GM23338 (cell line): ENCODE results near the gene AP1S1. TPM values are rescaled to one million over a fixed set of nuclear protein-coding genes. Genes with fewer than 3 reads are reported as not detected.

ENCODE experiments used
- ATAC-seq: fragments of 200-7000 bp; cut with Tn5 transposase; 3 replicates; pipeline ENCODE4 v1.9.1; 2020
- DNase-seq: peaks from one replicate; pipeline ENCODE4 v3.0.0-alpha.2; 2015; ENCODE audit warnings: low spot score
- H2AFZ ChIP-seq: fragments of 200-600 bp; sonication (generic); 2 replicates; pipeline ENCODE4 v1.8.0; 2016; ENCODE audit warnings: antibody characterized with exemption, mild to moderate bottlenecking, moderate library complexity
- H3F3A ChIP-seq: fragments of 200-600 bp; sonication (generic); replicated peaks from 2 replicates; pipeline ENCODE4 v1.8.0; 2017; ENCODE audit warnings: antibody characterized with exemption, mixed run types, low read depth
- H3K27ac ChIP-seq: fragments of 200-600 bp; sonication (generic); 2 replicates; pipeline ENCODE4 v1.6.1; 2016; ENCODE audit warnings: low read depth
- H3K27me3 ChIP-seq: fragments of 200-600 bp; sonication (generic); 2 replicates; pipeline ENCODE4 v1.8.0; 2016; ENCODE audit warnings: mild to moderate bottlenecking, mixed run types, moderate library complexity; ENCODE audit not compliant: insufficient read depth
- H3K36me3 ChIP-seq: fragments of 200-600 bp; sonication (generic); 2 replicates; pipeline ENCODE4 v1.8.0; 2016; ENCODE audit warnings: mild to moderate bottlenecking; ENCODE audit not compliant: insufficient read depth
- H3K4me1 ChIP-seq: fragments of 200-600 bp; sonication (generic); 2 replicates; pipeline ENCODE4 v1.8.0; 2016; ENCODE audit warnings: mild to moderate bottlenecking, moderate library complexity; ENCODE audit not compliant: insufficient read depth
- H3K4me2 ChIP-seq: fragments of 200-600 bp; sonication (generic); 2 replicates; pipeline ENCODE4 v1.7.1; 2017; ENCODE audit warnings: mixed run types
- H3K4me3 ChIP-seq: fragments of 200-600 bp; sonication (generic); 2 replicates; pipeline ENCODE4 v1.6.1; 2016; ENCODE audit warnings: mixed run types
- H3K79me2 ChIP-seq: fragments of 200-600 bp; sonication (generic); replicated peaks from 2 replicates; pipeline ENCODE4 v1.8.0; 2017; ENCODE audit warnings: mild to moderate bottlenecking; ENCODE audit not compliant: insufficient read depth
- H3K9me2 ChIP-seq: fragments of 200-600 bp; sonication (generic); 2 replicates; pipeline ENCODE4 v1.8.0; 2017; ENCODE audit not compliant: insufficient read depth
- H4K20me1 ChIP-seq: fragments of 200-600 bp; sonication (generic); replicated peaks from 2 replicates; pipeline ENCODE4 v1.8.0; 2017; ENCODE audit warnings: mild to moderate bottlenecking; ENCODE audit not compliant: insufficient read depth
- H3K27ac Mint-ChIP-seq: 2 replicates; pipeline ENCODE4 v1.8.0; 2020; ENCODE audit warnings: inconsistent platforms, mild to moderate bottlenecking, moderate library complexity, mixed read lengths
- H3K27me3 Mint-ChIP-seq: 3 replicates; pipeline ENCODE4 v1.8.0; 2022; ENCODE audit warnings: low read depth, mild to moderate bottlenecking, moderate library complexity, mixed read lengths, inconsistent platforms; ENCODE audit not compliant: insufficient read depth, poor library complexity
- H3K36me3 Mint-ChIP-seq: 3 replicates; pipeline ENCODE4 v1.8.0; 2021; ENCODE audit warnings: low read depth, mild to moderate bottlenecking, inconsistent platforms, moderate library complexity, mixed read lengths
- H3K4me1 Mint-ChIP-seq: 3 replicates; pipeline ENCODE4 v1.8.0; 2020; ENCODE audit warnings: mild to moderate bottlenecking, inconsistent platforms, mixed read lengths
- H3K4me3 Mint-ChIP-seq: 3 replicates; pipeline ENCODE4 v1.8.0; 2021; ENCODE audit warnings: moderate library complexity, mild to moderate bottlenecking, inconsistent platforms, mixed read lengths
- H3K9me3 Mint-ChIP-seq: 3 replicates; pipeline ENCODE4 v1.8.0; 2020; ENCODE audit warnings: moderate library complexity, mild to moderate bottlenecking, inconsistent platforms, mixed read lengths
- CREB1 ChIP-seq: fragments of 250-450 bp; sonication (Bioruptor Pico); IDR thresholded peaks from 2 replicates; pipeline ENCODE4 v1.5.0; 2020; ENCODE audit warnings: low read depth, mild to moderate bottlenecking, moderate library complexity
- CTCF ChIP-seq, 2 experiments: fragments of 200-600 bp in 1 of 2; sonication (generic) in 1 of 2; conservative IDR thresholded peaks; 2 replicates each; pipeline versions ENCODE4 v1.5.1 to v1.6.1; 2016 to 2017; ENCODE audit warnings: antibody characterized with exemption in 2 of 2, low read depth in 2 of 2, mild to moderate bottlenecking in 2 of 2, moderate library complexity in 1 of 2
- EZH2 ChIP-seq: fragments of 200-600 bp; sonication (generic); IDR thresholded peaks from one replicate; pipeline ENCODE4 v1.8.0; 2017; ENCODE audit warnings: antibody characterized with exemption, mild to moderate bottlenecking, low read depth; ENCODE audit not compliant: unreplicated experiment
- EZH2phosphoT487 ChIP-seq: fragments of 200-600 bp; sonication (generic); IDR thresholded peaks from one replicate; pipeline ENCODE4 v1.8.1; 2018; ENCODE audit warnings: antibody characterized with exemption; ENCODE audit not compliant: unreplicated experiment
- JUNB ChIP-seq: IDR thresholded peaks from one replicate; pipeline ENCODE4 v1.6.1; 2016; ENCODE audit warnings: antibody characterized with exemption; ENCODE audit not compliant: unreplicated experiment
- NANOG ChIP-seq: IDR thresholded peaks from 2 replicates; pipeline ENCODE4 v1.6.1; 2016; ENCODE audit warnings: antibody characterized with exemption, borderline replicate concordance
- POLR2AphosphoS5 ChIP-seq: IDR thresholded peaks from 2 replicates; pipeline ENCODE4 v1.6.1; 2016; ENCODE audit warnings: antibody characterized with exemption, low read depth
- REST ChIP-seq: IDR thresholded peaks from one replicate; pipeline ENCODE4 v1.6.1; 2018; ENCODE audit warnings: antibody characterized with exemption; ENCODE audit not compliant: unreplicated experiment
- STAT1 ChIP-seq: IDR thresholded peaks from one replicate; pipeline ENCODE4 v1.6.1; 2016; ENCODE audit warnings: antibody characterized with exemption; ENCODE audit not compliant: unreplicated experiment
- ZNF331 ChIP-seq: fragments of 250-450 bp; sonication (Bioruptor Pico); IDR thresholded peaks from 2 replicates; pipeline ENCODE4 v1.5.0; 2020; ENCODE audit warnings: low read depth, mild to moderate bottlenecking, moderate library complexity
- ZNF462 ChIP-seq: fragments of 250-450 bp; sonication (Bioruptor Pico); IDR thresholded peaks from 2 replicates; pipeline ENCODE4 v1.5.0; 2020; ENCODE audit warnings: mild to moderate bottlenecking, moderate library complexity
- polyA plus RNA-seq: library from polyadenylated mRNA; unstranded; fragments of >200 nt; fragmentation: Nextera tagmentation; extraction: Ambion mirVana; gene quantifications from 2 replicates; pipeline ENCODE4 v1.2.1, GENCODE V29; 2016
- total RNA-seq: library from RNA; depleted of rRNA; stranded (reverse); fragments of >200 nt; shearing (Covaris generic); gene quantifications from 2 replicates; pipeline ENCODE4 v1.2.3, GENCODE V29; 2014

AP1S1 gene
- total and polyA plus RNA-seq, 2 experiments from 2014 or later = 11.5 to 60.6 TPM

GRCh38 chr7:101208794-101209193 is 54.5 kb downstream of the AP1S1 start:
- Mint-ChIP-seq H3K36me3 (peaks cover 14% of the 10 kb centered on the region), H3K4me1 (no peaks in the 10 kb centered on the region; the same call in 2 of the 3 replicates), H3K27me3 (peaks cover 5% of the 10 kb centered on the region), H3K27ac (no peak overlapping the region; the same call in 1 of the 2 replicates), H3K9me3 (no peaks in the 10 kb centered on the region), H3K4me3 (no peak overlapping the region)
- H3K4me3 ChIP-seq = no peak overlapping the region
- H3K27me3 ChIP-seq = no peaks in the 10 kb centered on the region
- no peaks in the 10 kb centered on the region for H4K20me1 ChIP-seq
- H3K9me2 ChIP-seq = no peaks in the 10 kb centered on the region
- H3K79me2 ChIP-seq = no peaks in the 10 kb centered on the region
- no peak overlapping the region for H2AFZ ChIP-seq
- H3K4me1 ChIP-seq = no peaks in the 10 kb centered on the region
- DNase-seq (no peak), ATAC-seq (no peak)
- no peaks in the 10 kb centered on the region; the same call in 1 of the 2 replicates for H3K36me3 ChIP-seq
- no peak overlapping the region for H3K27ac ChIP-seq
- TF ChIP-seq REST = no peak
- no peak for TF ChIP-seq ZNF462
- no peak for TF ChIP-seq STAT1
- TF ChIP-seq ZNF331 (CRISPR knock-in tag) = no peak
- no peak for TF ChIP-seq POLR2AphosphoS5
- no peak for TF ChIP-seq EZH2phosphoT487
- TF ChIP-seq EZH2 = no peak
- TF ChIP-seq NANOG = no peak
- TF ChIP-seq CTCF (conservative IDR thresholded peaks at IDR 0.05; ENCODE audit: low read depth in 2 of 2) = no peak
- TF ChIP-seq CREB1 (CRISPR knock-in tag) = no peak
- no peak for TF ChIP-seq JUNB
- peaks cover 3% of the 10 kb centered on the region; the same call in 1 of the 2 replicates for H3F3A ChIP-seq
- no peak overlapping the region for H3K4me2 ChIP-seq
